Activated B cell treated with CpG ODN at 0.5 μM for 24 hours (primary cell): ENCODE results near the gene EN2. TPM values are rescaled to one million over a fixed set of nuclear protein-coding genes. Genes with fewer than 3 reads are reported as not detected.

ENCODE experiments used
- ATAC-seq: fragments of 200-7000 bp; cut with Tn5 transposase; one replicate; pipeline ENCODE4 v1.10.0; 2021; ENCODE audit warnings: low read depth, mild to moderate bottlenecking, moderate library complexity
- CTCF ChIA-PET: fragments of 350-600 bp; sonication (Branson Sonifier 250); formaldehyde crosslinking; loops from one replicate; lab custom pipeline; 2021; ENCODE audit warnings: antibody characterized with exemption; lab: Charles Lee
- POLR2A ChIA-PET: fragments of 350-600 bp; sonication (Branson Sonifier 250); formaldehyde crosslinking; loops from one replicate; lab custom pipeline; 2021; ENCODE audit warnings: antibody characterized with exemption; lab: Charles Lee
- DNase-seq: peaks from one replicate; pipeline ENCODE4 v3.0.0; 2022
- H3K27ac Mint-ChIP-seq: one replicate; pipeline ENCODE4 v1.8.0; 2020; ENCODE audit warnings: mixed read lengths
- H3K27me3 Mint-ChIP-seq: one replicate; pipeline ENCODE4 v1.8.0; 2021; ENCODE audit warnings: mixed read lengths
- H3K36me3 Mint-ChIP-seq: one replicate; pipeline ENCODE4 v1.8.0; 2021; ENCODE audit warnings: low read depth, mixed read lengths
- H3K4me1 Mint-ChIP-seq: one replicate; pipeline ENCODE4 v1.8.0; 2021; ENCODE audit warnings: mixed read lengths
- H3K4me3 Mint-ChIP-seq: one replicate; pipeline ENCODE4 v1.8.0; 2020; ENCODE audit warnings: mild to moderate bottlenecking, mixed read lengths
- H3K9me3 Mint-ChIP-seq: one replicate; pipeline ENCODE4 v1.8.0; 2020; ENCODE audit warnings: mixed read lengths
- CTCF ChIP-seq: fragments of 200-600 bp; IDR thresholded peaks from one replicate; pipeline ENCODE4 v1.8.0; 2022; ENCODE audit warnings: antibody characterized with exemption, mild to moderate bottlenecking
- intact Hi-C: fragments of 100-400 bp; cut with micrococcal nuclease; formaldehyde crosslinking; loops from one replicate; pipeline ENCODE4 v1.15.1; 2024
- total RNA-seq: library from RNA; stranded (reverse); gene quantifications from 2 replicates; pipeline ENCODE4 v1.2.3, GENCODE V29; 2022

Gene EN2
- total RNA-seq, 1 donor from 2014 or later = not detected

GRCh38 chr7:155509725-155510551 is 52.0 kb downstream of the EN2 start:
- DNase-seq (no peak), ATAC-seq (no peak)
- peak overlapping the region; percentile 55 for H3K4me3 Mint-ChIP-seq
- peaks cover 8% of the 10 kb centered on the region for H3K9me3 Mint-ChIP-seq
- POLR2A ChIA-PET = no interaction called here
- H3K4me1 Mint-ChIP-seq = peaks cover 13% of the 10 kb centered on the region
- peak overlapping the region; percentile 5 for H3K27ac Mint-ChIP-seq
- CTCF ChIA-PET = no interaction called here
- TF ChIP-seq CTCF = no peak
- H3K27me3 Mint-ChIP-seq = peaks cover 64% of the 10 kb centered on the region
- H3K36me3 Mint-ChIP-seq = no peaks in the 10 kb centered on the region
- intact Hi-C loops = loop anchor here (2.0 to 5.0 kb wide), 4 partner anchors 43 to 297 kb away; no protein-coding TSS in a partner anchor

GRCh38 chr7:155510975-155511701 is 53.2 kb downstream of the EN2 start:
- Mint-ChIP-seq H3K4me3 (no peak overlapping the region), H3K4me1 (peaks cover 13% of the 10 kb centered on the region), H3K9me3 (peaks cover 8% of the 10 kb centered on the region), H3K36me3 (no peaks in the 10 kb centered on the region), H3K27me3 (peaks cover 67% of the 10 kb centered on the region), H3K27ac (no peak overlapping the region)
- DNase-seq (no peak), ATAC-seq (no peak)
- POLR2A ChIA-PET = no interaction called here
- intact Hi-C loops = loop anchor here (2.0 to 5.0 kb wide), 3 partner anchors 56 to 296 kb away; no protein-coding TSS in a partner anchor
- CTCF ChIA-PET = no interaction called here
- no peak for TF ChIP-seq CTCF

GRCh38 chr7:155511702-155511996 is 53.7 kb downstream of the EN2 start:
- ATAC-seq = no peak
- POLR2A ChIA-PET = no interaction called here
- no peak for DNase-seq
- intact Hi-C loops = loop anchor here (2.0 to 5.0 kb wide), 3 partner anchors 57 to 296 kb away; no protein-coding TSS in a partner anchor
- TF ChIP-seq CTCF = no peak
- Mint-ChIP-seq H3K4me1 (peaks cover 13% of the 10 kb centered on the region), H3K27me3 (peaks cover 65% of the 10 kb centered on the region), H3K9me3 (peaks cover 8% of the 10 kb centered on the region), H3K4me3 (no peak overlapping the region), H3K27ac (no peak overlapping the region), H3K36me3 (no peaks in the 10 kb centered on the region)
- CTCF ChIA-PET = no interaction called here

- intact Hi-C loops = loop anchor here (5.0 kb wide), 1 partner anchor 295 kb away; no protein-coding TSS in a partner anchor
- no peak for TF ChIP-seq CTCF
- H3K4me3 Mint-ChIP-seq = no peak overlapping the region
Measured at GRCh38 chr7:155512246-155512887, 54.4 kb downstream of the EN2 start.

More at GRCh38 chr7:155512246-155512887, 54.4 kb downstream of the EN2 start:
- Mint-ChIP-seq H3K27me3 (peaks cover 62% of the 10 kb centered on the region), H3K4me1 (peaks cover 11% of the 10 kb centered on the region), H3K36me3 (no peaks in the 10 kb centered on the region), H3K27ac (no peak overlapping the region), H3K9me3 (peaks cover 5% of the 10 kb centered on the region)
- DNase-seq (no peak), ATAC-seq (no peak)
- ChIA-PET CTCF (no interaction called here), POLR2A (no interaction called here)
